A204.1 (cell line): ENCODE data around the gene SLC16A14.

Experiments
- FAIRE-seq: peaks from 2 replicates; lab custom pipeline; 2012; peaks lifted over from hg19 to GRCh38; lab: Jason Lieb, UNC

Gene SLC16A14

DNA sequence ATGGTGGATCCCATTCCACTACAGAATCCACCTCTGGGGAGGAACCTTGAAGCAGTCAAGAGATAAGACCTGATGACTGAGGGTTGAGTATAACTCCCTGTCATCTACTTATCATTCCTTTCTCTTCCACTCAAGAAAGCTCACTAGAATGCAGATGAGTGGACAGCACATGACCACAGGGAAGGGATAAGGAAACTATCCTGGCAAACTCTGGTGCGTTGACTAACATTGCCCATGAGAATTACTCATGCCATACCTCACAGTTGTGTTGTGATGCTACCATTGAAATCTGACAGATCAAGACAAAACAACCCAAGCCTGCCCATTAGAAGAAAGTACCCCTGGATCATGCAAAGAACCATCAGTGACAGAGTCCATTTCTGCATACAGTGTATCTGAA, 26.5 kb downstream of the SLC16A14 start:
- no peak for FAIRE-seq

DNA sequence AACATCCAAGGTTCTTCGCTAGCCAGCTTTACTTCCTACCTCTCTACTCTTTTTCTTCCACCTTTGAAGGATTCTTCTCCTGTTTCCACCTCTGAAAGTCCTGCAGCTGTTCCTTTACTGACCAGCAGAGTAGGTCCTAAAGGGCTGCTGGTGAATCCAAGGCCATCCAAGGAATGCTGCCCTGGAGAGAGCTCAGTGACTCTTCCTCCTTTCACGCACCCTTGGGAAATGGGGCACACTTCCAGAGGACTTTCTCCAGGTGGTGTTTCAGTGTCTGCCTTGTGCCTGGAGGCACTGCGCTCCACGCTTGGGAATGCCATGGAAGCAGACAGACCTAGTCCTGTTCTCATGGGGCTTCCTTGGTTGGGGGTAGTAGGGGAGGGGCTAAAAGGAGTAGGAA, 45.4 kb downstream of the SLC16A14 start:
- no peak for FAIRE-seq

DNA sequence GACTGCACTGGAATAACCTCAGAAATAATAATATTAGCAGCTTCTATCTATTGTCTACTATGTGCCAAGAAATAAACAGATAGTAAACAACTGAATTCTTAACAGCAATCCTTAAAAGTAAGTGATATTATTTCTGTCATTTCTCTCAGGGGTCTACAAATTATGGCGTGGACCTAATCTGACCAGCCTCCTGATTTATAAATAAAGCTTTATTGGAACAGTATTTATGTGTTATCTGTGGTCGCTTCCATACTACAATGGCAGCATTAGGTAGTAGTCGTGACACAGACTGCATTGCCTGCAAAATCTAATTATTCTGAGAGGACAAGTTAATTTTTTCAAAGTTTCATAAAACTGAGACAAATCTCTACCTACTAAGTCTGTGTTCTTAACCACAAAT, 49.0 kb downstream of the SLC16A14 start:
- FAIRE-seq: no peak

DNA sequence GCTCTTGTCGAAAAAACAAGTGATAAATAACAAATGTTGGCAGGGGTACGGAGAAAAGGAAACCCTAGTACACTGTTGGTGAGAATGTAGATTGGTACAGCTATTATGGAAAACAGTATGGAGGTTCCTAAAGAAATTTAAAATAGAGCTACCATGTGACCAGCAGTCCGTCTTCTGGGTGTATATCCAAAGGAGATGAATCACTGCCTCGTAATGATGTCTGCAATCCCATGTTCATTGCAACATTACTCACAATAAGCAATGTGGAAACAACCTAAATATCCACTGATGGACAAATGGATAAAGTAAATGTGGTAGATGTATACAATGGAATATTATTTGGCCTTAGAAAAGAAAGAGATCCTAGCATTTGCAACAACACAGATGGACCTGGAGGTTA, 50.6 kb downstream of the SLC16A14 start:
- no peak for FAIRE-seq

DNA sequence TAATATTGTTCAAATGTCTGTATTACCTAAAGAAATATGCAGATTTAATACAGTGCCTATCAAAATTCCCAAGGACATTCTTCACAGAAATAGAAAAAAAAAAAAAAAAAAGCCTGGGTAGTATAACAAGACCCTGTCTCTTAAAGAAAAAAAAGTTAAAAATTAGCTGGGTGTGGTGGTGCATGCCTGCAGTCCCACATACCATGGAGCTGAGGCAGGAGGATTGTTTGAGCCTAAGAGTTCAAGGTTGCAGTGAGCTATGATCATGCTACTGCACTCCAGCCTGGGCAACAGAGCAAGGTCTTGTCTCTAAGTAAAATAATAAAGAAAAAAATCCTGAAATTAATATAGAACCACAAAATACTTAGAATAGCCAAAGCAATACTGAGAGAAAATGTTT, 51.9 kb downstream of the SLC16A14 start:
- no peak for FAIRE-seq

DNA sequence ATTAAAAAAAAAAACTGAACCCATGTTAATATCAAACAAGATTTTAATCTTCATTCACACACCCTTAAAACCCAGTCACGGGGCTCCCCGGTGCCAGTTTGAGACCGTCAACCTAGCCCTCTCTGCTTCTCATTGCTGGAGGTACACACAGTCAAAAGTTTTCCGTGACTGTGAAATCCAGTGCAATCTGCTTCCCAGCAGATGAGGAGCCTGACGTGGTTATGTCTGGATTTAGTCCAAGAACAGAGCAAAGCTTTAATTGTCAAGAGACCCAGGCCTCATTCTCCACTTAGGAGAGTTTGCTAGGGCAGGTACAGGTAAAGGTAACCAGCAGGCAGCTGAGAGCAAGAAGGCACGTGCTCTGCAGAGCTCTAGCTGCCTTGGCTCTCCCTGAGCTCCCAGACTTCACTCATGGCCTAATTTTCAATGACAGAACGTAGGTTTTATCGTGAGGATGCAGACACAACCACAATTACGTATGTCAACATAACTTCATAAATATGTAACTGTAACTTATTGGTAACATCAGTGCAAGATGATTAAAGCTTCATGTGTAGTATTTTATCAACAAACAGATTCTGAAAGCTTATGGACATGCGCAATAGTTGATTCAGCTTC, 56.3 kb downstream of the SLC16A14 start:
- FAIRE-seq: no peak

DNA sequence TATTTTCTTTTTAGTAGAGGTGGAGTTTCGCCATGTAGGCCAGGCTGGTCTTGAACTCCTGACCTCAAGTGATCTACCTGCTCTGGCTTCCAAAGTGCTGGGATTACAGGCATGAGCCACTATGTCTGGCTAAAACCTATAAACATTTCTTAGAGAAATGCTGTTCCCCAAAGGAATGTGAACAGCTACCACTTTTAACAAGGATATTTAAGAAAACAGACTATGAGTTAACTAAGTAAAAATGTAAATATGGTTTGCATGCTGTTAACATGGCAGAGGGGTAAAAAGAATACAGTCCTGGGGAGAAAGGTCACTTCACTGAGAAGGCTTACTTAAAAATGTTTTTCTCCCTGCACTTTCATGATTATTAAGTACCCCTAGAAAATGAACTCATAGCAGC, 57.1 kb downstream of the SLC16A14 start:
- no peak for FAIRE-seq

DNA sequence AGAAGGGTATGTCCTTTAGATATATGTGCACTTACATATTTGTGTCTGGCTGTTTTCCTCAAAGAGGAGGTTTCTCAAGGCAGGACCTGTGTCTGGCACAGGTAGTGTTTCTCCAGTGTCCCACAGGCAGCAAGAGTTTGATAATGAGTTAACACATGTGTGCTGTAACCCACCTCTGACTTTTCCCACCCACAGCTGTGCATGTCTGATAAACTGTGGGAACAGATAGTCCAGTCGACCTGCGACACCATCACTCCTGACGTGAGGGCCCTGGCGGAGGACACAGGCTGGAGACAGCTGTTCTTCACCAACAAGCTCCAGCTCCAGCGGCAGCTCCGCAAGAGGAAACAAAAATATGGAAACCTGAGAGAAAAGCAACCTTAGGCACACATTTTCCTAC, 58.2 kb downstream of the SLC16A14 start:
- FAIRE-seq: no peak

DNA sequence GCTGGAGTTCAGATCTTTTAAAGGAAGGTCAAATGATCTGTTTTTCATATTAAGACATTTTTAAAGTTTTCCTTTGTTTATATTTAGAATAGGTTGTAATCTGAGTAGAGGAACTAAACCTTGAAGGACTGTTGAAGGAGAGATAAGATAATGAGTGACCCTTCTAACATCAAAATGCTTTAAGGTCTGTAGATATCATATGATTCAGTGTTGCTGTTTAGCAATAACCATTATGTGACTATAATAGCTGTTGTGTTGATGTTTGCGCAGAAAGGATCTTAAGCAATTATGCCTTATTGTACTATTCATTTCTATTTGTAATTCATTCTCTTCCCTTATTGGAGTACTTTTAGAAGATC, 60.0 kb downstream of the SLC16A14 start:
- no peak for FAIRE-seq

DNA sequence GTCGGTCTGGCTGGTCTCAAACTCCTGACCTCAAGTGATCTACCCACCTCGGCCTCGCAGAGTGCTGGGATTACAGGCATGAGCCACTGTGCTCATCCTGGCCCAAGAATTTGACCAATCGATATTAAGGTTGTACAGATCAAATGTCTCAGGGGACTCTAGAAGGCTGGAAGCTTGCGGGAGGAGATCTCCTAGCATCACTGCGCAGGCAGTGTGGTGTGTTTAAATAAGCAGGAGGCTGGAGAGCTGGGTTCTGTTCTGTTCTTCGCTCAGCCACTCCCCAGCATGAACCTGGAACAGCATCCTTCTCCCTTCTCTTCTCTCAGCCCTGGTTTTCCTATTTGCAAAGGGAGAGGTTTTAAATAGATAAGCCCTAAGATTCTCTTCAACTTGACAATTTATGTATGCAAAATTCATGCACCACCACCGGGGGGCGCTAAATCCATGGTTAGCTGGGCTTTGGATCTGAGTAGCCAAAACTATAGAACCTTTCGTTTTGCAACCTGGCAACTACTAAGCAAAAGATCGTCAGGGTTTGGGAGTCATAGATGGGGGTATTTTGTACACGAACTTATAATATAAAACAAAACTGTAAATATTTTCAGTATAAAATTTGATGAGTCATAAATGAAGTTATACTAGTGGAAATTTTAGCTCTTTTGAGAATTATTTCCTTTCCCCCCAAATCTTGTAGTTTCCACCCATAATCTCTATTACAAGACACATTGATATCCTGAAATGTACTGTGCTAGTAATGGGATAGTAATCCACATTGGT, 60.6 kb downstream of the SLC16A14 start:
- FAIRE-seq: peak; percentile 92

DNA sequence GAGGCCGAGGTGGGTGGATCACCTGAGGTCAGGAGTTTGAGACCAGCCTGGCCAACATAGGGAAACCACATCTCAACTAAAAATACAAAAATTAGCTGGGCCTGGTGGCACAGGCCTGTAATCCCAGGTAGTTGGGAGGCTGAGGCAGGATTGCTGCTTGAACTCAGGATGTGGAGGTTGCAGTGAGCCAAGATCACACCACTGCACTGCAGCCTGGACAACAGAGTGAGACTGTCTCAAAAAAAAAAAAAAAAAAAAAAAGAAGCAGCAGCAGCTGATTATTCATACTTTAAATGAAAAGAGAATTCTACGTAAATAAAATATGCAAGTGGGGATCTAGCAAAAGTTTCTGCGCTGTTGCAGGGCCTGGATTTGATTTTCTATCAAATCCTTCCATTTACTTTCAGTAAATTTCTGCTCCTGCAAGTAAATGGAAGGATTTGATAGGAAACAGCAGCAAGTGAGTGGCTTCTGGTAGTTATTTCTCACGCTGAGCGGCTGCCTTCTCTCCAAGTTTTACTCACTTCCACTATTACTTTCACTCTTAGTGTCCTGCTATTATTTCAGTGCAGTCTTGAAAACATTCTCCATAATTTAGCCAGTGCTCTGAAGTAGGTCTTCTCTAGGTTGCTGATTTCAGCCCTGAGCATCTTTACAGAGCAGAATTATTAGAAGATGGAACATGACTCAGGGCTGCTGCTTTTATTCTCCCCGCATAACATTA, 68.4 kb downstream of the SLC16A14 start:
- no peak for FAIRE-seq

DNA sequence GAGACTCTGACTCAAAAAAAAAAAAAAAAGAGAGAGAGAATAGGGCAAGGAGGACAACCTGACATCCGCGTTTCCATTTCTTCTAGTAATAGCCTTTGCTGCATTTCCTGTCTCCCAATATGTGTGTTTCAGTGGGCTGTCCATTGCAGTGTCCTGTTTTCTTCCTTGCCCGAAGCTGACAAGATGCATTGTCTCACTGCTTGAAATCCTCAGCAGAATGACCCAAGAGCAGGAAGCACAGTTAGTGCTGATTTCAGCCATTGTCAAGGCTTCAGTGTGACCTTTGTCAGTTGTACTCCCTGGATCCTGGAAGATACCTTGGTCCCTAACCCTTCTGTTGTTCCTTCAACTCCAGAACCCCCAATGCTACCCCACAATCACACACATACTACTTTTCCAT, 71.2 kb downstream of the SLC16A14 start:
- FAIRE-seq: no peak

DNA sequence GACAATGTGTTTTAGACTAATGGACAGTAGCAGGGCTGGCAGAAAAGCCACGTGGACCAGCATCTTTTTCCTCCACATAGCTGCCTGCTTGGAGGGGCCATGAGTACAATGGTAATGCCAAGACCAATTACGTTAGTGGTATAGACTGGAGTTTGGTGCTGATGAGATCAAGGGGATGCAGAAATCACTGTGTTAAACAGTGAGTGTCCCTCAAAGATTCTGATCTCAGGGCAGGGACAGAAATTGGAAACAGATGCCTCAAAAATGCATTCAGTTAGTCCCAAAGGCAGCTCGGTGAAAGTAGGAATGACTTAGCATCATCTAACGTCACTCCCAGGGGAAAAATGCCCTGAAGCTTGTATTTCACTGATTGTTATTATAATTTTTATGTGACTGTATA, 72.4 kb downstream of the SLC16A14 start:
- FAIRE-seq: no peak

DNA sequence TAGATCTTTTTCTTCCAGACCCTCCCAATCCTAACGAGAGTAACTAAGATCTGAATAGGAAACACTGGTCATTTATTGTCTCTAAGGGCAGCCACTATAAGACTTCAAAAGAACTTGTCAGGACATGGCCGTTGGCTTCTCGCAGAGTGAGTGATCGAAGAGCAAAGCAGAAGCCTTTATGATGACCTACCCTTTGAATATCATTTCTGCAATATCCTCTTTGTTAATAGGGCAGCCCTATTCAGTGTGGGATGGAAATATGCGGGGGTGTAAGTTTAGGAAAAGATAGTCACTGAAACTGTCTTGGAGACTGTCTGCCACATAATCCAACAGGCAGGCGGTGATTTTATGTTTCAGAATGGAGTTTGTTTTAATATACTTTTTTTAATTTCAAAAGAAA, 75.5 kb downstream of the SLC16A14 start:
- no peak for FAIRE-seq
